ENCODE results near the gene GALNT18.

- TF ChIP-seq, protein P1, sequence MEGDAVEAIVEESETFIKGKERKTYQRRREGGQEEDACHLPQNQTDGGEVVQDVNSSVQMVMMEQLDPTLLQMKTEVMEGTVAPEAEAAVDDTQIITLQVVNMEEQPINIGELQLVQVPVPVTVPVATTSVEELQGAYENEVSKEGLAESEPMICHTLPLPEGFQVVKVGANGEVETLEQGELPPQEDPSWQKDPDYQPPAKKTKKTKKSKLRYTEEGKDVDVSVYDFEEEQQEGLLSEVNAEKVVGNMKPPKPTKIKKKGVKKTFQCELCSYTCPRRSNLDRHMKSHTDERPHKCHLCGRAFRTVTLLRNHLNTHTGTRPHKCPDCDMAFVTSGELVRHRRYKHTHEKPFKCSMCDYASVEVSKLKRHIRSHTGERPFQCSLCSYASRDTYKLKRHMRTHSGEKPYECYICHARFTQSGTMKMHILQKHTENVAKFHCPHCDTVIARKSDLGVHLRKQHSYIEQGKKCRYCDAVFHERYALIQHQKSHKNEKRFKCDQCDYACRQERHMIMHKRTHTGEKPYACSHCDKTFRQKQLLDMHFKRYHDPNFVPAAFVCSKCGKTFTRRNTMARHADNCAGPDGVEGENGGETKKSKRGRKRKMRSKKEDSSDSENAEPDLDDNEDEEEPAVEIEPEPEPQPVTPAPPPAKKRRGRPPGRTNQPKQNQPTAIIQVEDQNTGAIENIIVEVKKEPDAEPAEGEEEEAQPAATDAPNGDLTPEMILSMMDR (IDR thresholded peaks at IDR 0.05; ENCODE audit: insufficient read depth, low read length) = no peak
- TF ChIP-seq POLR2AphosphoS5 (IDR thresholded peaks at IDR 0.05; ENCODE audit: low read depth) (no peak), REST (IDR thresholded peaks at IDR 0.05; ENCODE audit: insufficient replicate concordance, low read depth) (no peak)
Observed at GRCh38 chr11:11588891-11589290, 32.9 kb downstream of the GALNT18 start.
